ENCODE data around the gene PRRC2B.

- no peak for TF ChIP-seq CHD2 (IDR thresholded peaks at IDR 0.05; ENCODE audit: low read length)
- TF ChIP-seq SP2 (IDR thresholded peaks at IDR 0.05; ENCODE audit: low read length), result no peak
- no peak for TF ChIP-seq POLR2A (IDR thresholded peaks at IDR 0.05; ENCODE audit: control extremely low read depth in 1 of 2, low read depth in 2 of 2, low read length in 2 of 2)
- no peak for TF ChIP-seq CTCF (IDR thresholded peaks at IDR 0.05; ENCODE audit: control extremely low read depth in 1 of 3, insufficient read depth in 1 of 3, low read depth in 1 of 3, low read length in 3 of 3)
- TF ChIP-seq EZH2 (IDR thresholded peaks at IDR 0.05; ENCODE audit: low read depth, low read length, severe bottlenecking), result no peak
Observed at GRCh38 chr9:131454028-131454427, 60.1 kb downstream of the PRRC2B start.

Measured in H1 (cell line).